ENCODE results near the gene SERINC3.
A peak's percentile ranks its signal among the peaks of the same experiment; 100 is the strongest.

SERINC3 gene

DNA sequence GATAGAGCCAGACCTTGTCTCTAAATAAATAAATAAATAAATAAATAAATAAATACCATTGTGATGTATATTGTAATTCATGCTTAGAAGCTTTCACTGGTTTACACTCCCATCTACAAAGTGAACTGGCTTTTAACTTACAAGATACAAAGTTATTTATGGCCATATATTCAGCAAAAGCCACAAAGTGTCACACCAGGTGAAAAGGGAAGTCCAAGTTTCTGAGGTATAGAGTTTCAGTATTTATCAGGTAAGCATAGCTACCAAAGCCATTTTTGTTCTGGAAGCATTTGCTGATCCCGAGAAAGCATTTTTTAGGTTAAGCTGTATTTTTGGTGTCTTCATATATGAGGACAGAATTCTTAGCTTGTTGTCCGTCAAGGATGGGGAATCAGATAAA is 38.4 kb upstream of the SERINC3 start:
- Histone ChIP-seq H3K36me3 (replicated peaks; ENCODE audit: insufficient read depth, low read length) (no peaks in the 10 kb centered on the region), H3K4me3 (ENCODE audit: low read length) (peak overlapping the region; percentile 23), H3K4me1 (ENCODE audit: low read length) (peaks cover 18% of the 10 kb centered on the region), H2AFZ (ENCODE audit: low read length) (no peak overlapping the region), H3K9ac (ENCODE audit: low read length) (peak overlapping the region; percentile 30; the same call in 1 of the 2 replicates), H3K27me3 (replicated peaks; ENCODE audit: insufficient read depth, low read length) (no peaks in the 10 kb centered on the region), H3K79me2 (ENCODE audit: low read length) (no peaks in the 10 kb centered on the region), H3F3A (ENCODE audit: insufficient read depth, low read length) (peaks cover 14% of the 10 kb centered on the region), H3K9me2 (replicated peaks; ENCODE audit: insufficient read depth, low read length) (no peaks in the 10 kb centered on the region), H4K20me1 (ENCODE audit: insufficient read depth, low read length) (no peaks in the 10 kb centered on the region), H3K4me2 (ENCODE audit: low read depth, low read length) (peak overlapping the region; percentile 64), H3K9me3 (replicated peaks; ENCODE audit: insufficient read depth, low read length) (no peaks in the 10 kb centered on the region), H3K27ac (ENCODE audit: low read length) (peak overlapping the region; percentile 84)
- TF ChIP-seq EZH2 (optimal IDR thresholded peaks at IDR 0.05; ENCODE audit: low read depth, low read length) (no peak), EZH2phosphoT487 (IDR thresholded peaks at IDR 0.05; ENCODE audit: low read length) (no peak)
- TF ChIP-seq, protein P1, sequence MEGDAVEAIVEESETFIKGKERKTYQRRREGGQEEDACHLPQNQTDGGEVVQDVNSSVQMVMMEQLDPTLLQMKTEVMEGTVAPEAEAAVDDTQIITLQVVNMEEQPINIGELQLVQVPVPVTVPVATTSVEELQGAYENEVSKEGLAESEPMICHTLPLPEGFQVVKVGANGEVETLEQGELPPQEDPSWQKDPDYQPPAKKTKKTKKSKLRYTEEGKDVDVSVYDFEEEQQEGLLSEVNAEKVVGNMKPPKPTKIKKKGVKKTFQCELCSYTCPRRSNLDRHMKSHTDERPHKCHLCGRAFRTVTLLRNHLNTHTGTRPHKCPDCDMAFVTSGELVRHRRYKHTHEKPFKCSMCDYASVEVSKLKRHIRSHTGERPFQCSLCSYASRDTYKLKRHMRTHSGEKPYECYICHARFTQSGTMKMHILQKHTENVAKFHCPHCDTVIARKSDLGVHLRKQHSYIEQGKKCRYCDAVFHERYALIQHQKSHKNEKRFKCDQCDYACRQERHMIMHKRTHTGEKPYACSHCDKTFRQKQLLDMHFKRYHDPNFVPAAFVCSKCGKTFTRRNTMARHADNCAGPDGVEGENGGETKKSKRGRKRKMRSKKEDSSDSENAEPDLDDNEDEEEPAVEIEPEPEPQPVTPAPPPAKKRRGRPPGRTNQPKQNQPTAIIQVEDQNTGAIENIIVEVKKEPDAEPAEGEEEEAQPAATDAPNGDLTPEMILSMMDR (IDR thresholded peaks at IDR 0.05; ENCODE audit: low read length) = no peak
- peak; percentile 79 for DNase-seq

DNA sequence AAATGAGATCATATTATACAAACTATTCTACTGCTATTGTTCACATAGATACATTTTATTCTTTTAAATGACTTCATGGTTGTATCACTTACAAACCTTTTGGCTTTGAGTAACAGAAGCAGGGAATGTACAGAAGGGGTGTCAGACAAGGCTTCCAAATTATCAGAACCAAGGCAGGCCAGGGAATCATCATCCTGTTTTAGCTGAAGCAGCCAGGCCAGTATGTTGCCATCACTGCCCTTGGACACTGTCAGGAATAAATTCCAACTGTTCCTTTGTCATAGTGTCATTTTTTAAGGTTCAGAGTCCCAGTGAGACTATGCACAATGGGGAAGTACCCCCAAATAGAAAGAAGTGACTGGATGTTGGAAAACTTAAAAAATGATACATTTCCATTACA is 37.4 kb upstream of the SERINC3 start:
- Histone ChIP-seq H4K20me1 (ENCODE audit: insufficient read depth, low read length) (no peaks in the 10 kb centered on the region), H3K9me2 (replicated peaks; ENCODE audit: insufficient read depth, low read length) (no peaks in the 10 kb centered on the region), H3F3A (ENCODE audit: insufficient read depth, low read length) (peaks cover 14% of the 10 kb centered on the region), H2AFZ (ENCODE audit: low read length) (no peak overlapping the region), H3K79me2 (ENCODE audit: low read length) (no peaks in the 10 kb centered on the region), H3K27me3 (replicated peaks; ENCODE audit: insufficient read depth, low read length) (no peaks in the 10 kb centered on the region), H3K36me3 (replicated peaks; ENCODE audit: insufficient read depth, low read length) (no peaks in the 10 kb centered on the region), H3K9me3 (replicated peaks; ENCODE audit: insufficient read depth, low read length) (no peaks in the 10 kb centered on the region), H3K4me3 (ENCODE audit: low read length) (no peak overlapping the region), H3K9ac (ENCODE audit: low read length) (no peak overlapping the region), H3K4me2 (ENCODE audit: low read depth, low read length) (no peak overlapping the region), H3K4me1 (ENCODE audit: low read length) (peaks cover 18% of the 10 kb centered on the region), H3K27ac (ENCODE audit: low read length) (no peak overlapping the region)
- no peak for DNase-seq
- TF ChIP-seq EZH2 (optimal IDR thresholded peaks at IDR 0.05; ENCODE audit: low read depth, low read length) (no peak), EZH2phosphoT487 (IDR thresholded peaks at IDR 0.05; ENCODE audit: low read length) (no peak)
- TF ChIP-seq, protein P1 (IDR thresholded peaks at IDR 0.05; ENCODE audit: low read length) = no peak

DNA sequence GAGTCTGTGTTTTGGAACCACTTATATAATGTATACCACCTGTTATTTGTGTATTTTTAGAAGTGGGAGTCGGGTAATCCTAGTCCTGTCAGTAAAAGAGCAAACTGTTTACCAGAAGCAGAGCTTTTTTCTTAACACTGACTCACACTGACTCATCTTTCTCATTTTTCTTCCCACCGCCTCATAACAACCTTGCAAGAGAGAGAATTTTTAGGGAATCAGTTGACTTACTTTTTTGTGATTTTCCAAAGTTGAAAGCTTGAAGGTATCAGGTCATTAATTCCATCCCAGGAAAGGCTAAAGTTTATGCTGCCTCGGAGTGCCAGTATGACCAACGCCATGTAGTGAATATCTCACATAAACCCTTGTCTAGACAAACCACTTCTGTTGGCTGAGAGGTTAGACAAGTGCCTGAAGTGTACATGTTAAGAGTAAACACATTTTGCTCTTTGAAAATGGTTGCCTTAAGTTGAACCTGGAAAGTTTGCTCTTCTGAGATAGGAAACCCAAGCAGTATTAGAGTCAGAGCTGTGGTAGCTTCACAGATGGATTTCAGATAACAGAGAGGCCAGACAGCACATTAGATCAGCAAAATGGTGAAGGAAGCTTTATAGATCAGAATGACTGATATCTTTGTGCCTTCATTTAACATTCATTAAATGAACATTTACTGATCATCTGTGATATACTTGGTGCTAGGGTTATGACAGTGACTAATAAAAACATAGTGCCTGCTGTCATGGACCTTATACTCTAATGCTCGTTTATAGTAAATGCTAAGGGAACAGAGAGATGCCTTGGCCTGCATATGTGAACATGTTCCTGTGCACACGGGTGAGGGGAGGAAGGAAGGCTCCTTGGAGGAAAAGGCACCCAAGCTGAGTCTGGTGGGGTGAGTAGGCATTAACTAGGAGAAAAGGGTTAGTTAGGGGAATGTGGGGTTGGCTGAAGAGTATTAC is 31.4 kb upstream of the SERINC3 start:
- TF ChIP-seq EZH2 (optimal IDR thresholded peaks at IDR 0.05; ENCODE audit: low read depth, low read length) (no peak), EZH2phosphoT487 (IDR thresholded peaks at IDR 0.05; ENCODE audit: low read length) (no peak)
- TF ChIP-seq, protein P1 (IDR thresholded peaks at IDR 0.05; ENCODE audit: low read length) = no peak
- Histone ChIP-seq H3K9me3 (replicated peaks; ENCODE audit: insufficient read depth, low read length) (no peaks in the 10 kb centered on the region), H2AFZ (ENCODE audit: low read length) (no peak overlapping the region), H3K36me3 (replicated peaks; ENCODE audit: insufficient read depth, low read length) (no peaks in the 10 kb centered on the region), H3F3A (ENCODE audit: insufficient read depth, low read length) (no peaks in the 10 kb centered on the region), H4K20me1 (ENCODE audit: insufficient read depth, low read length) (no peaks in the 10 kb centered on the region), H3K79me2 (ENCODE audit: low read length) (no peaks in the 10 kb centered on the region), H3K27ac (ENCODE audit: low read length) (no peak overlapping the region), H3K4me2 (ENCODE audit: low read depth, low read length) (no peak overlapping the region), H3K4me3 (ENCODE audit: low read length) (no peak overlapping the region), H3K9me2 (replicated peaks; ENCODE audit: insufficient read depth, low read length) (no peaks in the 10 kb centered on the region), H3K27me3 (replicated peaks; ENCODE audit: insufficient read depth, low read length) (no peaks in the 10 kb centered on the region), H3K4me1 (ENCODE audit: low read length) (0 out of 2 replicates have a peak, but pooled peaks cover 7% of the 10 kb centered on the region), H3K9ac (ENCODE audit: low read length) (no peak overlapping the region)
- DNase-seq = no peak

Measured in MM.1S (cell line).